CD4-positive, alpha-beta T cell treated with Interferon alpha-2 for 1 hour (primary cell): ENCODE data around the gene C2orf49.

ENCODE experiments used
- DNase-seq, 2 donors: peaks; one replicate each; pipeline ENCODE4 v3.0.0-alpha.2; 2020 to 2022

The C2orf49 gene

GRCh38 chr2:105362862-105363591 is 25.7 kb downstream of the C2orf49 start:
- DNase-seq = no peak

GRCh38 chr2:105364436-105365139 is 27.2 kb downstream of the C2orf49 start:
- DNase-seq = no peak

- DNase-seq = no peak
Measured at GRCh38 chr2:105365206-105365605, 27.9 kb downstream of the C2orf49 start.

GRCh38 chr2:105368759-105369408 is 31.5 kb downstream of the C2orf49 start:
- DNase-seq = no peak

GRCh38 chr2:105369777-105370690 is 32.7 kb downstream of the C2orf49 start:
- DNase-seq = peak; percentile 82 to 86

GRCh38 chr2:105371156-105371555 is 33.8 kb downstream of the C2orf49 start:
- no peak for DNase-seq

- no peak for DNase-seq
Measured at GRCh38 chr2:105371810-105372209, 34.5 kb downstream of the C2orf49 start.

- DNase-seq = no peak
Measured at GRCh38 chr2:105373344-105373781, 36.0 kb downstream of the C2orf49 start.

GRCh38 chr2:105373895-105374401 is 36.6 kb downstream of the C2orf49 start:
- peak in 1 of 2 donors; percentile 55 for DNase-seq

- DNase-seq = no peak
Measured at GRCh38 chr2:105375001-105375561, 37.7 kb downstream of the C2orf49 start.

GRCh38 chr2:105376010-105376409 is 38.7 kb downstream of the C2orf49 start:
- no peak for DNase-seq

- DNase-seq = no peak
Measured at GRCh38 chr2:105376789-105377240, 39.5 kb downstream of the C2orf49 start.

- DNase-seq = no peak
Measured at GRCh38 chr2:105377871-105378270, 40.5 kb downstream of the C2orf49 start.

- DNase-seq = no peak
Measured at GRCh38 chr2:105378276-105378840, 41.0 kb downstream of the C2orf49 start.

- DNase-seq = no peak
Measured at GRCh38 chr2:105378921-105379383, 41.6 kb downstream of the C2orf49 start.

- DNase-seq = no peak
Measured at GRCh38 chr2:105379741-105380186, 42.4 kb downstream of the C2orf49 start.

- no peak for DNase-seq
Measured at GRCh38 chr2:105380432-105381100, 43.2 kb downstream of the C2orf49 start.

- DNase-seq = no peak
Measured at GRCh38 chr2:105381101-105381668, 43.8 kb downstream of the C2orf49 start.

- no peak for DNase-seq
Measured at GRCh38 chr2:105382177-105382576, 44.8 kb downstream of the C2orf49 start.

GRCh38 chr2:105383432-105384166 is 46.3 kb downstream of the C2orf49 start:
- no peak for DNase-seq
